ENCODE measurements around the gene SCGB1A1. TPM values are rescaled to one million over a fixed set of nuclear protein-coding genes. Genes with fewer than 3 reads are reported as not detected.

The SCGB1A1 gene
- polyA plus RNA-seq, 1 of the 3 experiments (the other 2 are of a cell fraction): not detected

GRCh38 chr11:62418136-62418535 is 697 bp upstream of the SCGB1A1 start:
- H3K36me3 ChIP-seq (replicated peaks in 1 of 2; ENCODE audit: control insufficient read depth in 1 of 2, insufficient read depth in 2 of 2, low read length in 1 of 2): no peaks in the 10 kb centered on the region
- H3K9me2 ChIP-seq: no peaks in the 10 kb centered on the region
- H3K9ac ChIP-seq: no peak overlapping the region
- no peak overlapping the region for H3K27ac ChIP-seq (ENCODE audit: low read depth in 2 of 2, low read length in 1 of 2)
- H3K4me1 ChIP-seq (ENCODE audit: control insufficient read depth in 1 of 2, insufficient read depth in 2 of 2, low read depth in 1 of 2, low read length in 1 of 2): peaks cover 7% of the 10 kb centered on the region in 2 experiments; a peak in 1 of 4 replicates
- no peaks in the 10 kb centered on the region for H3F3A ChIP-seq (replicated peaks; ENCODE audit: insufficient read depth)
- CTCF ChIA-PET: no interaction called here
- no peak overlapping the region for H2AFZ ChIP-seq (ENCODE audit: low read depth)
- 95% methylated on average over 5 of the region's 5 CpGs for WGBS (ENCODE audit: low lambda C conversion rate)
- H3K9me3 ChIP-seq: no peaks in the 10 kb centered on the region
- no peaks in the 10 kb centered on the region for H4K20me1 ChIP-seq (ENCODE audit: insufficient read depth)
- TF ChIP-seq, protein P1, sequence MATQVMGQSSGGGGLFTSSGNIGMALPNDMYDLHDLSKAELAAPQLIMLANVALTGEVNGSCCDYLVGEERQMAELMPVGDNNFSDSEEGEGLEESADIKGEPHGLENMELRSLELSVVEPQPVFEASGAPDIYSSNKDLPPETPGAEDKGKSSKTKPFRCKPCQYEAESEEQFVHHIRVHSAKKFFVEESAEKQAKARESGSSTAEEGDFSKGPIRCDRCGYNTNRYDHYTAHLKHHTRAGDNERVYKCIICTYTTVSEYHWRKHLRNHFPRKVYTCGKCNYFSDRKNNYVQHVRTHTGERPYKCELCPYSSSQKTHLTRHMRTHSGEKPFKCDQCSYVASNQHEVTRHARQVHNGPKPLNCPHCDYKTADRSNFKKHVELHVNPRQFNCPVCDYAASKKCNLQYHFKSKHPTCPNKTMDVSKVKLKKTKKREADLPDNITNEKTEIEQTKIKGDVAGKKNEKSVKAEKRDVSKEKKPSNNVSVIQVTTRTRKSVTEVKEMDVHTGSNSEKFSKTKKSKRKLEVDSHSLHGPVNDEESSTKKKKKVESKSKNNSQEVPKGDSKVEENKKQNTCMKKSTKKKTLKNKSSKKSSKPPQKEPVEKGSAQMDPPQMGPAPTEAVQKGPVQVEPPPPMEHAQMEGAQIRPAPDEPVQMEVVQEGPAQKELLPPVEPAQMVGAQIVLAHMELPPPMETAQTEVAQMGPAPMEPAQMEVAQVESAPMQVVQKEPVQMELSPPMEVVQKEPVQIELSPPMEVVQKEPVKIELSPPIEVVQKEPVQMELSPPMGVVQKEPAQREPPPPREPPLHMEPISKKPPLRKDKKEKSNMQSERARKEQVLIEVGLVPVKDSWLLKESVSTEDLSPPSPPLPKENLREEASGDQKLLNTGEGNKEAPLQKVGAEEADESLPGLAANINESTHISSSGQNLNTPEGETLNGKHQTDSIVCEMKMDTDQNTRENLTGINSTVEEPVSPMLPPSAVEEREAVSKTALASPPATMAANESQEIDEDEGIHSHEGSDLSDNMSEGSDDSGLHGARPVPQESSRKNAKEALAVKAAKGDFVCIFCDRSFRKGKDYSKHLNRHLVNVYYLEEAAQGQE (IDR thresholded peaks at IDR 0.05; ENCODE audit: low read depth, low read length): no peak
- no peak overlapping the region for H3K4me3 ChIP-seq (ENCODE audit: low read depth in 2 of 2, low read length in 1 of 2)
- POLR2A ChIA-PET: no interaction called here
- DNase-seq: no peak
- no peak overlapping the region for H3K4me2 ChIP-seq
- H3K27me3 ChIP-seq (ENCODE audit: insufficient read depth): no peaks in the 10 kb centered on the region
- no peaks in the 10 kb centered on the region for H3K79me2 ChIP-seq (ENCODE audit: insufficient read depth)

GRCh38 chr11:62419314-62419929 is 589 bp downstream of the SCGB1A1 start:
- 61% methylated on average over 5 of the region's 5 CpGs for WGBS (ENCODE audit: low lambda C conversion rate)
- ChIA-PET CTCF (interaction anchor here (1.6 kb wide), 1 partner anchor 24 kb away, joined by 8 read pairs; no protein-coding TSS in a partner anchor), POLR2A (no interaction called here)
- no peaks in the 10 kb centered on the region for H3K9me3 ChIP-seq
- peaks cover 3 to 7% of the 10 kb centered on the region in 2 experiments; a peak in 1 of 4 replicates for H3K4me1 ChIP-seq (ENCODE audit: control insufficient read depth in 1 of 2, insufficient read depth in 2 of 2, low read depth in 1 of 2, low read length in 1 of 2)
- H3K9ac ChIP-seq: no peak overlapping the region
- H3F3A ChIP-seq (replicated peaks; ENCODE audit: insufficient read depth): no peaks in the 10 kb centered on the region
- no peak overlapping the region for H2AFZ ChIP-seq (ENCODE audit: low read depth)
- H3K9me2 ChIP-seq: no peaks in the 10 kb centered on the region
- no peaks in the 10 kb centered on the region for H3K36me3 ChIP-seq (replicated peaks in 1 of 2; ENCODE audit: control insufficient read depth in 1 of 2, insufficient read depth in 2 of 2, low read length in 1 of 2)
- no peaks in the 10 kb centered on the region for H3K27me3 ChIP-seq (ENCODE audit: insufficient read depth)
- no peak overlapping the region for H3K4me2 ChIP-seq
- H3K4me3 ChIP-seq (ENCODE audit: low read depth in 2 of 2, low read length in 1 of 2): no peak overlapping the region
- no peak overlapping the region for H3K27ac ChIP-seq (ENCODE audit: low read depth in 2 of 2, low read length in 1 of 2)
- no peaks in the 10 kb centered on the region for H3K79me2 ChIP-seq (ENCODE audit: insufficient read depth)
- no peaks in the 10 kb centered on the region for H4K20me1 ChIP-seq (ENCODE audit: insufficient read depth)
- no peak for TF ChIP-seq NFIC (IDR thresholded peaks at IDR 0.05; ENCODE audit: borderline replicate concordance)
- TF ChIP-seq TCF12 (IDR thresholded peaks at IDR 0.05): no peak
- TF ChIP-seq POLR2AphosphoS5 (IDR thresholded peaks at IDR 0.05; ENCODE audit: low read depth, low read length): no peak
- TF ChIP-seq GABPA (IDR thresholded peaks at IDR 0.05; ENCODE audit: low read depth): no peak
- TF ChIP-seq JUND (IDR thresholded peaks at IDR 0.05): no peak
- no peak for TF ChIP-seq TAF1 (IDR thresholded peaks at IDR 0.05; ENCODE audit: borderline replicate concordance, low read depth, low read length)
- TF ChIP-seq CHD2 (IDR thresholded peaks at IDR 0.05; ENCODE audit: low read length, partially characterized antibody): no peak
- DNase-seq: no peak

GRCh38 chr11:62419943-62420342 is 1.1 kb downstream of the SCGB1A1 start:
- ChIA-PET CTCF (interaction anchor here (1.6 kb wide), 1 partner anchor 25 kb away, joined by 8 read pairs; no protein-coding TSS in a partner anchor), POLR2A (no interaction called here)
- Histone ChIP-seq H3K9me3 (no peaks in the 10 kb centered on the region), H3K27ac (ENCODE audit: low read depth in 2 of 2, low read length in 1 of 2) (no peak overlapping the region), H3K4me1 (ENCODE audit: control insufficient read depth in 1 of 2, insufficient read depth in 2 of 2, low read depth in 1 of 2, low read length in 1 of 2) (peaks cover 3 to 7% of the 10 kb centered on the region in 2 experiments; a peak in 1 of 4 replicates), H4K20me1 (ENCODE audit: insufficient read depth) (no peaks in the 10 kb centered on the region), H3F3A (replicated peaks; ENCODE audit: insufficient read depth) (no peaks in the 10 kb centered on the region), H3K4me2 (no peak overlapping the region), H3K9me2 (no peaks in the 10 kb centered on the region), H3K79me2 (ENCODE audit: insufficient read depth) (no peaks in the 10 kb centered on the region), H3K36me3 (replicated peaks in 1 of 2; ENCODE audit: control insufficient read depth in 1 of 2, insufficient read depth in 2 of 2, low read length in 1 of 2) (no peaks in the 10 kb centered on the region), H2AFZ (ENCODE audit: low read depth) (no peak overlapping the region), H3K4me3 (ENCODE audit: low read depth in 2 of 2, low read length in 1 of 2) (no peak overlapping the region), H3K9ac (no peak overlapping the region), H3K27me3 (ENCODE audit: insufficient read depth) (no peaks in the 10 kb centered on the region)
- no peak for DNase-seq
- TF ChIP-seq ELF1 (IDR thresholded peaks at IDR 0.05) (no peak), EZH2phosphoT487 (IDR thresholded peaks at IDR 0.05; ENCODE audit: borderline replicate concordance, low read depth) (no peak), CHD2 (IDR thresholded peaks at IDR 0.05; ENCODE audit: low read length, partially characterized antibody) (no peak)
- 82% methylated on average over 1 of the region's 1 CpG for WGBS (ENCODE audit: low lambda C conversion rate)

Measured in SK-N-SH (cell line).